B cell (primary cell): ENCODE results near the gene NUDT21. TPM values are rescaled to one million over a fixed set of nuclear protein-coding genes. Genes with fewer than 3 reads are reported as not detected.

Experiments
- polyA plus RNA-seq: library from polyadenylated mRNA; depleted of rRNA; stranded (reverse); fragments of >200 nt; gene quantifications from 2 replicates; pipeline ENCODE4 v1.2.3, GENCODE V29; 2012
- total RNA-seq, 2 donors: library from RNA; stranded (reverse); fragments of 120-200 nt in 1 of 2; gene quantifications; 1 replicate in 1 of 2; 2 replicates in 1 of 2; pipeline versions ENCODE4 v1.2.3 to v1.2.4, GENCODE V29; 2013 to 2022

NUDT21 gene
- total and polyA plus RNA-seq, 2 donors (not counting 1 experiment from before 2014, with no cell fraction given) = 27.3 to 89.4 TPM

Other genes starting within 250 kb of the NUDT21 start
- gene AMFR, start 25.8 kb downstream of the NUDT21 start, total RNA-seq = 225 and 234 TPM in 2 replicates
- gene AMFR, start 25.8 kb downstream of the NUDT21 start, polyA plus RNA-seq = 118 and 165 TPM in 2 replicates
- 28.7 and 30.9 TPM in 2 replicates for gene OGFOD1, start 222 bp upstream of the NUDT21 start, total RNA-seq
- 6.0 and 8.4 TPM in 2 replicates for gene OGFOD1, start 222 bp upstream of the NUDT21 start, polyA plus RNA-seq
- gene BBS2, start 68.7 kb upstream of the NUDT21 start, total RNA-seq = 63.4 and 69.6 TPM in 2 replicates
- gene BBS2, start 68.7 kb upstream of the NUDT21 start, polyA plus RNA-seq = 49.4 and 70.8 TPM in 2 replicates
- not detected in 2 replicates for gene MT4, start 113.7 kb upstream of the NUDT21 start, total RNA-seq
- not detected in 2 replicates for gene MT4, start 113.7 kb upstream of the NUDT21 start, polyA plus RNA-seq
- not detected in 2 replicates for gene MT3, start 138.2 kb upstream of the NUDT21 start, total RNA-seq
- not detected in 2 replicates for gene MT3, start 138.2 kb upstream of the NUDT21 start, polyA plus RNA-seq
- 6.7 and 14.4 TPM in 2 replicates for gene MT2A, start 157.3 kb upstream of the NUDT21 start, total RNA-seq
- gene MT2A, start 157.3 kb upstream of the NUDT21 start, polyA plus RNA-seq = 1.1 and 3.1 TPM in 2 replicates
- gene MT1E, start 174.4 kb upstream of the NUDT21 start, total RNA-seq = not detected in 2 replicates
- gene MT1E, start 174.4 kb upstream of the NUDT21 start, polyA plus RNA-seq = 0.32 and 3.1 TPM in 2 replicates
- gene MT1M, start 181.3 kb upstream of the NUDT21 start, total RNA-seq = not detected in 2 replicates
- gene MT1M, start 181.3 kb upstream of the NUDT21 start, polyA plus RNA-seq = not detected in 2 replicates
- gene MT1A, start 187.3 kb upstream of the NUDT21 start, total RNA-seq = not detected in 2 replicates
- not detected in 2 replicates for gene MT1A, start 187.3 kb upstream of the NUDT21 start, polyA plus RNA-seq
- not detected in 2 replicates for gene MT1B, start 200.6 kb upstream of the NUDT21 start, total RNA-seq
- gene MT1B, start 200.6 kb upstream of the NUDT21 start, polyA plus RNA-seq = not detected in 2 replicates
- 4.3 and 7.6 TPM in 2 replicates for gene MT1F, start 206.6 kb upstream of the NUDT21 start, total RNA-seq
- gene MT1F, start 206.6 kb upstream of the NUDT21 start, polyA plus RNA-seq = 2.2 and 5.3 TPM in 2 replicates
- gene MT1G, start 216.7 kb upstream of the NUDT21 start, total RNA-seq = not detected in 2 replicates
- gene MT1G, start 216.7 kb upstream of the NUDT21 start, polyA plus RNA-seq = not detected in 2 replicates
- gene MT1H, start 218.5 kb upstream of the NUDT21 start, total RNA-seq = not detected in 2 replicates
- not detected in 2 replicates for gene MT1H, start 218.5 kb upstream of the NUDT21 start, polyA plus RNA-seq
- gene MT1X, start 231.1 kb upstream of the NUDT21 start, total RNA-seq = 13.0 and 17.2 TPM in 2 replicates
- gene MT1X, start 231.1 kb upstream of the NUDT21 start, polyA plus RNA-seq = 8.0 and 9.1 TPM in 2 replicates